ENCODE data around the gene DEFB124. TPM values are rescaled to one million over a fixed set of nuclear protein-coding genes. Genes with fewer than 3 reads are reported as not detected.
"Not testable (repeated sequence)": the region's sequence is repeated elsewhere in the genome, so short reads cannot be mapped to it uniquely, and the experiment has no call there.

Gene DEFB124
- polyA plus RNA-seq, 4 donors, result 0.12 TPM; not detected in 3

DNA sequence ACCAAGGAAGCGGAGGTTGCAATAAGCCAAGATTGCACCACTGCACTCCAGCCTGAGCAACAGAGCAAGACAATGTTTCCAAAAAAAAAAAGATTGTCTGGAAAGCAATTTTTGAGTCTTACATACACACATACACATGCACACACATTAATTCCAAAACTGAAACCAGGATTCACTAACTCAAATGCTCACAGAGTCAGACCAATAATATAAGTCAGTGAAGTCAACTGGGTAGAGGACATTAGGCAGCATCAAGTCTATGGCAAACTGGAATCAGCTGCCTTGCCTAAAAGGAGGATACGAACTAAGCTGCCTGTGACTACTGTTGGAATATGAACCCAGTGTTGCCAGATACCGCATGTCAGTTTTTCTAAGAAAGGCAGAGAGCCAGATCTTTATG, 15.8 kb upstream of the DEFB124 start:
- DNase-seq (ENCODE audit: low read depth in 4 of 4, low spot score in 3 of 4), result no peak

GRCh38 chr20:31489152-31489551, 14.2 kb upstream of the DEFB124 start:
- no peak for DNase-seq (ENCODE audit: low read depth in 4 of 4, low spot score in 3 of 4)

GRCh38 chr20:31488115-31488514, 13.2 kb upstream of the DEFB124 start:
- no peak for DNase-seq (ENCODE audit: low read depth in 4 of 4, low spot score in 3 of 4)

- peak in 2 of 4 donors; percentile 49 to 57 for DNase-seq (ENCODE audit: low read depth in 4 of 4, low spot score in 3 of 4)
These were observed 10.8 kb upstream of the DEFB124 start for GRCh38 chr20:31485450-31486339.

- DNase-seq (ENCODE audit: low read depth in 4 of 4, low spot score in 3 of 4), result no peak
These were observed 9.1 kb upstream of the DEFB124 start for GRCh38 chr20:31484001-31484400.

DNA sequence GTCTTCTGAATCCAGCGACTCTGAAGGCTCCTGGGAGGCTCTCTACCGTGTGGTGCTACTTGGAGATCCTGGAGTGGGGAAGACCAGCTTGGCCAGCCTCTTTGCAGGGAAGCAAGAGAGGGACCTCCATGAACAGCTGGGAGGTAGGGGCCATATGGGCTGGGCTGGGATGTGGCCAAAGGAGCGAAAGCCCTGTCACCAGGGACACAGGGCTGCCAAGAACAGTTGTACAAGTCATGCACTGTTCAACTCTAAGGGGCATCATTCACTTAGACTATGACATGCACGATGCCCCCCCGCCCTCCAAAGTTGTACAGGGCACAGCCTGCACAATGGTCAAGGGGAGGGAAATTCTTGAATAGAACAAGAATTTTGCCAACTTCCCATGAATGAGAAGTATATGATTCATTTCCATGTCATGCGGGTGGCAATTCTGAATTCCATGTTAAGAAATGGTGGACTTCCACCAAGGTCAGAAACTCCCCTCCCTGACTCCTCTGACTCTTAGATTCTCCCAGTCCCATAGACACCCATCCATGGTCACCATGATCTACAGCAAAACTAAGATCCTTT, 1.8 kb upstream of the DEFB124 start:
- no peak for DNase-seq (ENCODE audit: low read depth in 4 of 4, low spot score in 3 of 4)

GRCh38 chr20:31476294-31476585, 1.3 kb upstream of the DEFB124 start:
- DNase-seq (ENCODE audit: low read depth in 4 of 4, low spot score in 3 of 4), result no peak

DNA sequence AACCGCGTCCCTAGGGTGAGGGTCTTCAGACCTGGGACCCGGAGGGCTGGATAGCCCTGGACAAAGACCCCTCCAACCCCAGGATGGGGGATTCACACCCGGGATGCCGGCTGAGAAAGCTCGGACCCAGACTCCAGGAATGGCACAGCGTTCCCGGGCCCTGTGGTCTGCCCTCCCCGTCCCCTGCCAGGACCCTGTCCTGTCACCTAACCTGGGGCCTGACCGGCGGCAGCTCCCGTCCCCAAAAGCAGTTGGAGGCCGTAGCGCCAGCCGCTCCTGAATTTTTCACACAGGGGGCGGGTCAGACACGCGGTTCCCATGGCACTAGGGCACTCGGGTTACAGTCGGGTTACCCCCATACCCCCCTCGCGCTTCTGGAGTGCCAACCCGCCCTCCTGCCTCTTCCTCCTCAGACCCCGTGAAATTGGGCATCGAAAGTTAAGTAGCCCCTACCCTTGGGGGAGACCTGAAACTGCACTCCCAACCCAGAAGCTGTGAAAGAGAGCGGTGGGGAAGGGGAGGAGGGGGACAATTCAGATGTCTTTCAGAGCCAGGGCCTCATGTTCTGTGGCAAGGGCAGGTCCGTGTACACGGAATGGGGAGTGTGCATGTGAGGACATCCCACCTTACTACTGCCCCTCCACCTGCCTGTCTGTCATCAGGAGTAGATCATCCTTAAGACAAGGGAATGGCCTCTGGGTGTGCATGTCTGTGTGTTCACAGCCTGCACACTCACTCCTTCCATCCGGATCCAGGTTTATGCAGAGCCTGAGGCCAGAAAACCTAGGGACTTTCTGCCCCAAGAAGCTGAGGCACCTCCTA, 756 bp upstream of the DEFB124 start:
- DNase-seq (ENCODE audit: low read depth in 4 of 4, low spot score in 3 of 4), result no peak

- DNase-seq (ENCODE audit: low read depth in 4 of 4, low spot score in 3 of 4), result no peak
These were observed 860 bp downstream of the DEFB124 start for GRCh38 chr20:31474097-31474436.

DNA sequence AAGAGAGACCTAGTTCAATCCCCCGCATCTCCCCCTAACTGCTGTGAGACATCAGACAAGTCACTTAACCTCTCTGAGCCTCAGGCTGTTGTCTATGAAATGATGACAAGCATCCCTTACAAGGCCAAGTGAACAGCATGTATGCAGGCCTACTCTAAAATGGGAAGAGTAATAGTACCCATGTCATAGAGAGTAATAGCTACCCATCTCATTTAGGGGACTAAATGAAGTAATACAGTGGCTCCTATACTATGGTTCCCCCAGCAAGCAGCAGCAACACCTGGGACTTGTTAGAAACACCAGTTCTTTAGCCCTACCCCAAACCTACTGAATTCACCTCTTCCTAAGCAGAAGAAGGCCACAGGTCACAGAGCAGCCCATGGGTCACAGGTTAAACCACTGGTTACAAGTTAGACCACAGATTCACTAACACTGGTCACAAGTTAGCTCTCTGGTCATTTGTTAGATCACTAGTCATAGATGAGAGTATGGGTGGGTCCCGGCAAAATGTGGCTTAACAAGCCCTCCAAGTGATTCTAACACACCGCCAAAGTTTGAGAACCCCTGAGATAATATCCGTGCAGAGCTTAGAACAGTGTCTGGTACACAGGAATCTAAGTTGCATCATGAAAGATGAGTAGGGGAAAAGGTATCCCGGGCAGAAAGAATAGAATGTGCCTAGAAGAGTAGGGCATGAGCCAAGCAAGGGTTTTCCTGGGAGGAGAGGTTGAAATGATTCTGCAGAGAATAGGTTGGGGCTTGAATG, 1.4 kb downstream of the DEFB124 start:
- no peak for DNase-seq (ENCODE audit: low read depth in 4 of 4, low spot score in 3 of 4)

GRCh38 chr20:31472395-31473330, 2.3 kb downstream of the DEFB124 start:
- no peak for DNase-seq (ENCODE audit: low read depth in 4 of 4, low spot score in 3 of 4)

GRCh38 chr20:31470946-31471345, 4.0 kb downstream of the DEFB124 start:
- DNase-seq (ENCODE audit: low read depth in 4 of 4, low spot score in 3 of 4), result not testable (repeated sequence)

DNA sequence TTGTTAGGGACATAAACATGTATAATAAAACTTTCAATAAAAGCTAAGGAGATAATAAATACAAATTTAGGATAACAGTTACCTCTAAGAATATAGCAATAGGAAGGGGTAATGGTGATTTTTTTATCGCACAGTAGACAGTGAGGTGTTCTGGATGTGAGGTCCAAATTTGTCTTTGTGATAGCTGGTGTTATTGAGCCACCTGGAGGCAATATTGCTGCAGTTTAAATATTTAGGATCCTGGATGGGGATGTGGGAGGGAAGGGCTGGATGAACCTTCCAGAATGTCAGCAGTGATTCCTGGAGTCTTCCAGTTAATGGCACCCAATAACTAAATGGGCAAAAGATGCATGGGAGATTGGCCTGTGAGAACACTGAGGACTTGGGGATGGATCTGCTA, 20.6 kb downstream of the DEFB124 start:
- DNase-seq (ENCODE audit: low read depth in 4 of 4, low spot score in 3 of 4), result no peak

- DNase-seq (ENCODE audit: low read depth in 4 of 4, low spot score in 3 of 4), result no peak
These were observed 22.4 kb downstream of the DEFB124 start for GRCh38 chr20:31452575-31452974.

- DNase-seq (ENCODE audit: low read depth in 4 of 4, low spot score in 3 of 4), result no peak
These were observed 25.2 kb downstream of the DEFB124 start for GRCh38 chr20:31449511-31450414.

DNA sequence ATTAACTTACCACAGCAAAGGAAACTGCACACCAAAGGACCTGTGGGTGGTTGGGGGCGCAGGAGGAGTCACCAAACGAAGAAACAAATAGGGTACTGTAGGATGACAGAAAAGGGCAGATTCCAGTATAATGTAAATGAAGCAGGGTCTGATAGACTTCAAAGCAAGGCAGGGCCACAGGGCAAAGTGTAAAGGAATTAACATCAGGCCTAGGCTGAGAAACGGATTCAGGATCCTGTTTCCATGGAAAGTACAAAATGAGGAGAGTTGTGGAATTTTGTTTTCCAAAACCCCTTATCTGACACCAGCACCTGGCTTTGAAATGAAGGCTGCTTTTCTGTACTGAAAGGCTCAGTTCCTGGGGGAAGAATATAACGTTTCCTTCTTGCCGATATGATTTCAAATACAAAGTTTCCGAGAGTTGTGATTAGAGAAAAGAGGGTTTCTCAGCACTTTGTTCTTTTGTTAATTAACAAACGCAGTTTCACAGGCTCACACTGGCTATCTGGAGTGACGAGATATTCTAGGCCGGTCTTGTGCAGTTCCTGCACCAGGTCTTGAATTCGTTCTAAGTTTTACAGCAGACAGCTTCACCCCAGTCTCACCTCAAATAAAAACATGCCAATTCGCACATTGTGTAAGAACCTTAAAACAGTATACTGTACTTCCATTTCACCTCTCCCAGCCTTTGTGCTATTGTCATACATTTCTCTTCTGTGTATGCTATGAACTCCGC, 28.7 kb downstream of the DEFB124 start:
- DNase-seq (ENCODE audit: low read depth in 4 of 4, low spot score in 3 of 4), result no peak

DNA sequence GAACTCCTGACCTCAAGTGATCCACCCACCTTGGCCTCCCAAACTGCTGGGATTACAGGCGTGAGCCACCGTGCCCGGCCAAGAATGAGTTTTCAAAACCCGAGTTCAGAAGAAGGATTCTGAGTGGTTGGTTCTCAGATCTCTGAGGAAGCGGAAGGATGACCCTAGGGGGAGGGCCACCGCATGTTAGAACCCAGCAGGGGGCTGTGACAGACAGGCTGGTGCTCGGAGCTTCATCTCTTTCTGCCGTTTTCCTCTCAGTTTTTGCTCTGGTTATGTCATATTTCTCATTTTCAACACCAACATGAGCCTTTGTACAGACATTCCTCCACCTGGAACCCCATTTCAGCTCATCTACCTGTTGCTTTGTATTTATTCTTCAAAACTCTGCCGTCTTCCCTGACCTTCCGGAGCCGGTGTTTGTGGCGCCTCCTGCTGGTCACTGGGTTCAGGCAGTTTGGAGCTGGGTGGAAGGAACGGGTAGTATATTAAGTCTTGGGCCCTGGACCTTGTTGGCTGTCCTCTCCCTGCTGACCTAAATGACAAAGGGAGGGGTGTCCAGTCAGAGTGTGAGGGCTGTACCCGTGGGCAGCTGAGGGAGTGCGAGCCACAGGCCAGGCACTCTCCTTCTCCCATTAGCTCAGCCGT, 34.8 kb downstream of the DEFB124 start, which contains the start of gene DEFB123:
DEFB123 (plus strand) TSS at position 621 of the 648 bp plus-strand sequence. CDS start 67 bp downstream, outside the sequence.
- no peak for DNase-seq (ENCODE audit: low read depth in 4 of 4, low spot score in 3 of 4)

All from right renal pelvis (tissue), 4 donors.